ENCODE results near the gene ROBO3. TPM values are rescaled to one million over a fixed set of nuclear protein-coding genes. Genes with fewer than 3 reads are reported as not detected.

The ROBO3 gene
- total RNA-seq, 1 donor from 2014 or later, result 12.6 TPM

GRCh38 chr11:124900464-124900863, 35.2 kb downstream of the ROBO3 start:
- H3K9ac ChIP-seq, result no peak overlapping the region
- H3K27me3 ChIP-seq, result peaks cover 24% of the 10 kb centered on the region
- Mint-ChIP-seq H3K27ac (no peak overlapping the region), H3K36me3 (no peaks in the 10 kb centered on the region), H3K9me3 (peaks cover under 1% of the 10 kb centered on the region), H3K4me3 (no peak overlapping the region), H3K4me1 (peaks cover 19% of the 10 kb centered on the region), H3K27me3 (ENCODE audit: insufficient read depth, low read depth) (no peaks in the 10 kb centered on the region)
- no peak overlapping the region for H3K4me3 ChIP-seq
- H2AFZ ChIP-seq (replicated peaks), result no peak overlapping the region
- no peak overlapping the region for H3K27ac ChIP-seq
- no peaks in the 10 kb centered on the region for H3K79me2 ChIP-seq (ENCODE audit: low read depth)
- no peak for DNase-seq (ENCODE audit: low spot score)
- peaks cover 10% of the 10 kb centered on the region for H3F3A ChIP-seq (ENCODE audit: low read depth)
- no peak overlapping the region for H3K4me2 ChIP-seq
- TF ChIP-seq EZH2phosphoT487 (IDR thresholded peaks at IDR 0.05) (no peak), CTCF (IDR thresholded peaks at IDR 0.05) (no peak), EZH2 (IDR thresholded peaks at IDR 0.05) (no peak)
- no peaks in the 10 kb centered on the region for H3K9me3 ChIP-seq (ENCODE audit: low read depth)
- H3K36me3 ChIP-seq, result no peaks in the 10 kb centered on the region
- no peaks in the 10 kb centered on the region for H4K20me1 ChIP-seq (ENCODE audit: low read depth)
- peaks cover 22% of the 10 kb centered on the region for H3K4me1 ChIP-seq

- no peaks in the 10 kb centered on the region for H3K79me2 ChIP-seq (ENCODE audit: low read depth)
- Mint-ChIP-seq H3K4me1 (peaks cover 14% of the 10 kb centered on the region), H3K4me3 (no peak overlapping the region), H3K9me3 (peaks cover 4% of the 10 kb centered on the region), H3K27me3 (ENCODE audit: insufficient read depth, low read depth) (peaks cover 2% of the 10 kb centered on the region), H3K27ac (no peak overlapping the region), H3K36me3 (no peaks in the 10 kb centered on the region)
- H3K4me2 ChIP-seq, result no peak overlapping the region
- H3K4me3 ChIP-seq, result no peak overlapping the region
- no peak for DNase-seq (ENCODE audit: low spot score)
- no peak overlapping the region for H3K9ac ChIP-seq
- TF ChIP-seq EZH2phosphoT487 (IDR thresholded peaks at IDR 0.05) (no peak), EZH2 (IDR thresholded peaks at IDR 0.05) (no peak), CTCF (IDR thresholded peaks at IDR 0.05) (no peak)
- H3K9me3 ChIP-seq (ENCODE audit: low read depth), result no peaks in the 10 kb centered on the region
- H4K20me1 ChIP-seq (ENCODE audit: low read depth), result no peaks in the 10 kb centered on the region
- H3K27ac ChIP-seq, result no peak overlapping the region
- H3F3A ChIP-seq (ENCODE audit: low read depth), result peaks cover 10% of the 10 kb centered on the region
- H3K36me3 ChIP-seq, result no peaks in the 10 kb centered on the region
- H3K4me1 ChIP-seq, result peaks cover 19% of the 10 kb centered on the region
- no peak overlapping the region for H2AFZ ChIP-seq (replicated peaks)
- H3K27me3 ChIP-seq, result peaks cover 24% of the 10 kb centered on the region
These were observed 37.4 kb downstream of the ROBO3 start for GRCh38 chr11:124902616-124903015.

GRCh38 chr11:124915541-124916369, 50.5 kb downstream of the ROBO3 start:
- DNase-seq (ENCODE audit: low spot score), result no peak
- peaks cover 25% of the 10 kb centered on the region for H3K9me3 Mint-ChIP-seq
- peaks cover 9% of the 10 kb centered on the region for H3K27me3 Mint-ChIP-seq (ENCODE audit: insufficient read depth, low read depth)
- H3K36me3 Mint-ChIP-seq, result no peaks in the 10 kb centered on the region
- H3K27ac Mint-ChIP-seq, result no peak overlapping the region
- Histone ChIP-seq H3K9ac (no peak overlapping the region), H3K27me3 (peaks cover 24% of the 10 kb centered on the region), H4K20me1 (ENCODE audit: low read depth) (no peaks in the 10 kb centered on the region), H3K36me3 (no peaks in the 10 kb centered on the region), H3K4me1 (peaks cover 13% of the 10 kb centered on the region), H3K27ac (no peak overlapping the region), H3K79me2 (ENCODE audit: low read depth) (no peaks in the 10 kb centered on the region), H2AFZ (replicated peaks) (no peak overlapping the region), H3K9me3 (ENCODE audit: low read depth) (no peaks in the 10 kb centered on the region), H3K4me2 (no peak overlapping the region), H3K4me3 (no peak overlapping the region), H3F3A (ENCODE audit: low read depth) (peaks cover 9% of the 10 kb centered on the region)
- H3K4me1 Mint-ChIP-seq, result peaks cover 10% of the 10 kb centered on the region
- TF ChIP-seq EZH2 (IDR thresholded peaks at IDR 0.05) (no peak), EZH2phosphoT487 (IDR thresholded peaks at IDR 0.05) (no peak), CTCF (IDR thresholded peaks at IDR 0.05) (no peak)
- no peak overlapping the region for H3K4me3 Mint-ChIP-seq
